Breast epithelium (tissue), 4 donors: ENCODE results near the gene DDX6. TPM values are rescaled to one million over a fixed set of nuclear protein-coding genes. Genes with fewer than 3 reads are reported as not detected.
"Not testable (repeated sequence)": the region's sequence is repeated elsewhere in the genome, so short reads cannot be mapped to it uniquely, and the experiment has no call there.

Experiments
- DNase-seq, 2 donors: peaks; one replicate each; pipeline ENCODE4 v3.0.0-alpha.2; 2019; ENCODE audit warnings: low spot score in 2 of 2
- H3K27ac ChIP-seq, 2 donors: fragments of 200-600 bp; sonication (generic) in 1 of 2; one replicate each; pipeline ENCODE4 v1.5.1; 2016 to 2019; ENCODE audit warnings: mild to moderate bottlenecking in 1 of 2
- H3K27me3 ChIP-seq, 2 donors: fragments of 200-600 bp; sonication (generic) in 1 of 2; one replicate each; pipeline versions ENCODE4 v1.5.1 to v1.6.0; 2017 to 2019; ENCODE audit warnings: control low read depth in 1 of 2, mild to moderate bottlenecking in 1 of 2
- H3K36me3 ChIP-seq: fragments of 200-600 bp; one replicate; pipeline ENCODE4 v1.5.1; 2019
- H3K4me1 ChIP-seq, 2 donors: fragments of 200-600 bp; sonication (generic); one replicate each; pipeline ENCODE4 v1.5.1; 2016 to 2019; ENCODE audit warnings: control low read depth in 1 of 2
- H3K4me3 ChIP-seq, 3 donors: fragments of 200-600 bp; sonication (generic); 1 replicate in 2 of 3; 2 replicates in 1 of 3; pipeline ENCODE4 v1.5.1; 2016 to 2019; ENCODE audit warnings: mild to moderate bottlenecking in 3 of 3, moderate library complexity in 2 of 3
- H3K9me3 ChIP-seq, 2 donors: fragments of 200-600 bp; sonication (generic) in 1 of 2; one replicate each; pipeline ENCODE4 v1.5.1; 2016 to 2019; ENCODE audit warnings: control low read depth in 1 of 2
- POLR2A ChIP-seq: fragments of 450-650 bp; IDR thresholded peaks from one replicate; pipeline ENCODE4 v1.6.1; 2016; ENCODE audit warnings: antibody characterized with exemption, mild to moderate bottlenecking, moderate library complexity
- POLR2AphosphoS5 ChIP-seq, 3 donors: sonication (generic); formaldehyde crosslinking; IDR thresholded peaks; one replicate each; pipeline ENCODE4 v1.6.1; 2017; ENCODE audit warnings: antibody characterized with exemption in 3 of 3
- intact Hi-C: fragments of 100-400 bp; cut with DNase I; formaldehyde crosslinking; loops from one replicate; pipeline ENCODE4 v1.15.1; 2023; ENCODE audit warnings: low total_unique reads
- total RNA-seq, 3 donors: library from RNA; depleted of rRNA; stranded (reverse); fragments of >200 nt; gene quantifications; one replicate each; pipeline ENCODE4 v1.1.0, GENCODE V29; 2016
- TF ChIP-seq, protein P1 (sequence below), 3 donors: fragments of 450-650 bp; IDR thresholded peaks; one replicate each; pipeline ENCODE4 v1.5.1; 2016 to 2017; ENCODE audit warnings: antibody characterized with exemption in 3 of 3, mild to moderate bottlenecking in 3 of 3, moderate library complexity in 3 of 3

The DDX6 gene
- total RNA-seq, 3 donors from 2014 or later: 82.6 to 136 (median 125) TPM

DNA sequence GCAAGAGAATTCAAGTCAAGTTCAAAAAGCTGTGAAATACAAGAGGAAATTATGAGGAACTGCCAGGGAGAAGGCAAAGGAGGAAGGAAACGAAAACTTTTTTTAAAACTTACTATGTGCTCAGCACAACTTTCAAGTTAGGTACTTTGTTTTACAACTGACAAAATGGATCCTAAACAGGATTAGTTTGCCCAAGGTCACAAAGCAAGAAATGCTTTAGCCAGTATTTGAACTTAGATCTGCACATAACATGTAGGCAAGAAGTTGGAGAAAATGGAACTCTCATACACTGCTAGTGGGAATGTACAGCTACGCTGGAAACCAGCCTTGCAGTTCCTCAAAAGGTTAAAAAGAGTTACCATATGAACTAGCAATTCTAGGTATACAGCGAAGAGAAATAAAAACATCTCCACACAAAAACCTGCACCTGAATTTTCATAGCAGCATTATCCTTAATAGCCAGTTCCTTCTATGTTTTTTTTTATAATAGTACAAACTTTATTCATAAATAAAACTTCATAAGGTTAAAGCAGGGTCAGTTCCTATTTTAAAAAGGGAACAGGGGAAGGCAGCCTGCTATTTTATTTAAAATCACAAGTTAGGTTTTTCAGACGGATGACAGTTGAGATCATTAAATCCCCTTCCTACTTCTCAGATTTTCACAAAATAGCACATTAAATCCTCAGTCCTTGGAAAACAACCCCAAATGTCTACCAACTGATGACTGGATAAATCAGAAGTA lies 19.2 kb downstream of the DDX6 start:
- intact Hi-C loops: no loop called here
- H3K27ac ChIP-seq: peak overlapping the region in 1 of 2 donors; percentile 0
- no peak overlapping the region for H3K4me3 ChIP-seq

DNA sequence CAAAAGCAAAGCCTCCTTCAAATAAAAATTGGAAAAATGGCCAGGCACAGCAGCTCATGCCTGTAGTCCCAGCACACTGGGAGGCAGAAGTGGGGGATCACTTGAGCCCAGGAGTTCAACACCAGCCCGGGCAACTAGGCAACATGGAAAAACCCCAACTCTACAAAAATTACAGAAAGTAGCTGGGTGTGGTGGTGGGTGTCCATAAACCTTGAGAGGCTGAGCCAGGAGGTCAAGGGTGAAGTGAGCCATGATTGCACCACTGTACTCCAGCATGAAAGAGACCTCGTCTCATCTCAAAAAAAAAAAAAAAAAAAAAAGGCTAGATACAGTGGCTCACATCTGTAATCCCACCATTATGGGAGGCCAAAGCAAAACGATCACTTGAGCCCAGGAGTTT lies 22.3 kb downstream of the DDX6 start:
- H3K4me1 ChIP-seq: no peaks in the 10 kb centered on the region
- no peak overlapping the region for H3K4me3 ChIP-seq
- H3K9me3 ChIP-seq: no peaks in the 10 kb centered on the region
- TF ChIP-seq, protein P1, sequence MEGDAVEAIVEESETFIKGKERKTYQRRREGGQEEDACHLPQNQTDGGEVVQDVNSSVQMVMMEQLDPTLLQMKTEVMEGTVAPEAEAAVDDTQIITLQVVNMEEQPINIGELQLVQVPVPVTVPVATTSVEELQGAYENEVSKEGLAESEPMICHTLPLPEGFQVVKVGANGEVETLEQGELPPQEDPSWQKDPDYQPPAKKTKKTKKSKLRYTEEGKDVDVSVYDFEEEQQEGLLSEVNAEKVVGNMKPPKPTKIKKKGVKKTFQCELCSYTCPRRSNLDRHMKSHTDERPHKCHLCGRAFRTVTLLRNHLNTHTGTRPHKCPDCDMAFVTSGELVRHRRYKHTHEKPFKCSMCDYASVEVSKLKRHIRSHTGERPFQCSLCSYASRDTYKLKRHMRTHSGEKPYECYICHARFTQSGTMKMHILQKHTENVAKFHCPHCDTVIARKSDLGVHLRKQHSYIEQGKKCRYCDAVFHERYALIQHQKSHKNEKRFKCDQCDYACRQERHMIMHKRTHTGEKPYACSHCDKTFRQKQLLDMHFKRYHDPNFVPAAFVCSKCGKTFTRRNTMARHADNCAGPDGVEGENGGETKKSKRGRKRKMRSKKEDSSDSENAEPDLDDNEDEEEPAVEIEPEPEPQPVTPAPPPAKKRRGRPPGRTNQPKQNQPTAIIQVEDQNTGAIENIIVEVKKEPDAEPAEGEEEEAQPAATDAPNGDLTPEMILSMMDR (IDR thresholded peaks at IDR 0.05): no peak
- H3K27ac ChIP-seq: no peak overlapping the region
- H3K36me3 ChIP-seq: no peaks in the 10 kb centered on the region
- no peak for DNase-seq
- intact Hi-C loops: no loop called here
- no peaks in the 10 kb centered on the region for H3K27me3 ChIP-seq

More for the DNA sequence above, 19.2 kb downstream of the DDX6 start:
- Histone ChIP-seq H3K27me3 (no peaks in the 10 kb centered on the region), H3K36me3 (no peaks in the 10 kb centered on the region), H3K4me1 (no peaks in the 10 kb centered on the region), H3K9me3 (no peaks in the 10 kb centered on the region)
- TF ChIP-seq POLR2A: no peak
- no peak for TF ChIP-seq POLR2AphosphoS5 (IDR thresholded peaks at IDR 0.05)
- TF ChIP-seq, protein P1 (IDR thresholded peaks at IDR 0.05): no peak
- no peak for DNase-seq

DNA sequence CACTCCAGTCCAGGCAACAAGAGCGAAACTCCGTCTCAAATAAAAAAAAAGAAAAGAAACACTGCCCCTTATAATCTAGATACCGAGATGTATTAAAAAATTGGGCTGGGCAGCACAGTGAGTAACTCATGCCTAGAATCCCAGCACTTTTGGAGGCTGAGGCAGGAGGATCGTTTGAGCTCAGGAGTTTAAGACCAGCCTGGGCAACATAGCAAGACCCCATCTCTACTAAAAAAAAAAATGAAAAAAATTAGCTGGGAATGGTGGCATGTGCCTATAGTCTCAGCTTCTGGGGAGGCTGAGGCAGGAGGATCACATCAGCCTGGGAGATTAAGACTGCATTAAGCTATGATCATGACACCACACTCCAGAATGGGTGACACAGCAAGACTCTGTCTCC lies 24.9 kb downstream of the DDX6 start:
- TF ChIP-seq POLR2AphosphoS5 (IDR thresholded peaks at IDR 0.05) (no peak), POLR2A (no peak)
- TF ChIP-seq, protein P1 (IDR thresholded peaks at IDR 0.05): no peak
- intact Hi-C loops: no loop called here
- no peaks in the 10 kb centered on the region for H3K36me3 ChIP-seq

DNA sequence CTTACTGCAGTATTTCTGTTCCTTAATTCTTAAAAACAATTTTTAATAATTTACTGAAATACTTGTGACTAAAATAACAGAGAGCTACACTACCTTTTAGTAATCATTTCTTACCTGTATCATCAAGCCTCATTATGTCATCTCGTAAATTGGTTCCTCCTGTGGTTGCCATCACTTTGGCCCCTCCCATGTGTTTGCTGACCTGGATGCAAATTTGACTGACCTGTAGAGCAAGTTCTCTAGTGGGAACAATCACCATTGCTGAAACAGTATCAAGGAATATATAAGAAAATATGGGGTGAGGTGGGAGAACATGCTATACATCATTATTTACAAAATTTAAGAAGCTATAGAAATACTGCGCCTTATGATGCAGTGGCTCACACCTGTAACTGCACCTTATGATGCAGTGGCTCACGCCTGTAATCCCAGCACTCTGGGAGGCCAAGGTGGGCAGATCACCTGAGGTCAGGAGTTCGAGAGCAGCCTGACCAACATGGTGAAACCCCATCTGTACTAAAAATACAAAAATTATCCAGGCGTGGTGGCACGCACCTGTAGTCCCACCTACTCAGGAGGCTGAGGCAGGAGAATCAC lies 25.8 kb downstream of the DDX6 start:
- H3K36me3 ChIP-seq, H3K27ac ChIP-seq, intact Hi-C loops, H3K27me3 ChIP-seq, DNase-seq, H3K4me3 ChIP-seq, H3K9me3 ChIP-seq, H3K4me1 ChIP-seq: not testable (repeated sequence)

More for the DNA sequence above, 24.9 kb downstream of the DDX6 start:
- Histone ChIP-seq H3K9me3 (no peaks in the 10 kb centered on the region), H3K4me1 (no peaks in the 10 kb centered on the region), H3K27ac (no peak overlapping the region), H3K27me3 (no peaks in the 10 kb centered on the region), H3K4me3 (no peak overlapping the region)
- no peak for DNase-seq

DNA sequence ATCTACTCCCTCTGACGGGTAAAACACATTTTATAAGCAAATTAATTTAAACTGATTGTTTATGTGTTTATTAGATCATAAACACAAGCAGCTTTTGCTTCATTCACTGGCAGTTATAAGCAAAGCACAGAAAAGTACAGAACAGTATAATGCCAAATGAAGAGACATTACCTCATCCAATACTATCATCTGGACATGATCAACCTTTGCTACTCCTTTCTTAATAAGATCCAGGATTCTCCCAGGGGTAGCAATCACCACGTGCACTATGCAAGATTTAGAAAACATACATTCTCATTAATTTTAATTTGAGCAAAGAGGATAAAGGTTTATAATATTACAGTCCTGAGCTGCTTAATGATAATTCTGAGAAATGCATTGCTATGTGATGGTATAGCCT lies 27.9 kb downstream of the DDX6 start:
- Histone ChIP-seq H3K27me3 (no peaks in the 10 kb centered on the region), H3K4me1 (no peaks in the 10 kb centered on the region), H3K4me3 (no peak overlapping the region), H3K9me3 (no peaks in the 10 kb centered on the region), H3K27ac (no peak overlapping the region), H3K36me3 (no peaks in the 10 kb centered on the region)
- no peak for DNase-seq
- intact Hi-C loops: no loop called here
- no peak for TF ChIP-seq POLR2A
- TF ChIP-seq, protein P1 (IDR thresholded peaks at IDR 0.05): no peak
- TF ChIP-seq POLR2AphosphoS5 (IDR thresholded peaks at IDR 0.05): no peak

DNA sequence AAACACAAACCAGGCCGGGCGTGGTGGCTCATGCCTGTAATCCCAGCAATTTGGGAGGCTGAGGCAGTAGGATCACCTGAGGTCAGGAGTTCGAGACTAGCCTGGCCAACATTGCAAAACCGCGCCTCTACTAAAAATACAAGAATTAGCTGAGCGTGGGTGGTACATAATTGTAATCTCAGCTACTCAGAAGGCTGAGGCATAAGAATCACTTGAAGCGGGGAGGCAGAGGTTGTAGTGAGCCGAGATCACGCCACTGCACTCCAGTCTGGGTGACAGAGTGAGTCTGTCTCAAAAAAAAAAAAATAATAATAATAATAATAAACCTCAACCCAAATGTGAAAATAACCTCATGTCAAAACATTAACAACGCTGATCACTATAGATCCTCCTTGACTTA lies 29.0 kb downstream of the DDX6 start:
- H3K4me1 ChIP-seq, DNase-seq, H3K9me3 ChIP-seq, H3K36me3 ChIP-seq, H3K27me3 ChIP-seq, H3K4me3 ChIP-seq, intact Hi-C loops, H3K27ac ChIP-seq: not testable (repeated sequence)
